H1 (cell line): Measurements from ENCODE around the gene RAD9A. TPM values are rescaled to one million over a fixed set of nuclear protein-coding genes. Genes with fewer than 3 reads are reported as not detected.

ENCODE experiments used
- CTCF ChIA-PET: fragments of 300-600 bp; sonication (Branson Sonifier 250); formaldehyde crosslinking; loops from one replicate; lab custom pipeline; 2021; ENCODE audit not compliant: partially characterized antibody; lab: Charles Lee
- POLR2A ChIA-PET: fragments of 300-600 bp; sonication (Branson Sonifier 250); formaldehyde crosslinking; loops from one replicate; lab custom pipeline; 2021; ENCODE audit warnings: inconsistent platforms; ENCODE audit not compliant: partially characterized antibody; lab: Charles Lee
- DNase-seq, 2 experiments: peaks; one replicate each; pipeline versions ENCODE4 v3.0.0 to v3.0.0-alpha.2; 2010 to 2022; ENCODE audit warnings: low spot score in 2 of 2, low read depth in 1 of 2, mixed read lengths in 1 of 2
- FAIRE-seq: peaks from 2 replicates; lab custom pipeline; 2011; peaks lifted over from hg19 to GRCh38; lab: Jason Lieb, UNC
- H2AFZ ChIP-seq: 2 replicates; pipeline ENCODE4 v1.8.1; 2012; ENCODE audit warnings: low read length, inconsistent platforms
- H2AK5ac ChIP-seq: 2 replicates; pipeline ENCODE4 v1.6.1; 2013; ENCODE audit warnings: low read depth, low read length
- H2BK120ac ChIP-seq: replicated peaks from 2 replicates; pipeline ENCODE3; 2013; ENCODE audit warnings: low read depth, low read length, inconsistent platforms
- H2BK12ac ChIP-seq: 2 replicates; pipeline ENCODE4 v1.6.1; 2013; ENCODE audit warnings: low read depth, low read length
- H2BK15ac ChIP-seq: 2 replicates; pipeline ENCODE4 v1.6.1; 2013; ENCODE audit warnings: low read length
- H2BK20ac ChIP-seq: 2 replicates; pipeline ENCODE4 v1.6.1; 2013; ENCODE audit warnings: low read length
- H2BK5ac ChIP-seq: 2 replicates; pipeline ENCODE4 v1.6.1; 2013; ENCODE audit warnings: low read depth, low read length
- H3K14ac ChIP-seq: 2 replicates; pipeline ENCODE4 v1.6.1; 2013; ENCODE audit warnings: inconsistent platforms; ENCODE audit not compliant: insufficient read length
- H3K18ac ChIP-seq: 2 replicates; pipeline ENCODE4 v1.6.1; 2013; ENCODE audit warnings: low read length; ENCODE audit errors: extremely low read depth
- H3K23ac ChIP-seq: 2 replicates; pipeline ENCODE4 v1.6.1; 2013; ENCODE audit warnings: inconsistent platforms; ENCODE audit not compliant: insufficient read length
- H3K23me2 ChIP-seq: 2 replicates; pipeline ENCODE4 v1.6.1; 2013; ENCODE audit warnings: low read depth, low read length
- H3K27ac ChIP-seq: 2 replicates; pipeline ENCODE4 v1.6.1; 2011; ENCODE audit warnings: low read depth, low read length, inconsistent platforms
- H3K27me3 ChIP-seq, 4 experiments: replicated peaks in 1 of 4; 1 replicate in 1 of 4; 2 replicates in 3 of 4; pipeline versions ENCODE4 v1.6.1 to v1.8.1; 2011 to 2013; ENCODE audit warnings: low read length in 3 of 4, mild to moderate bottlenecking in 3 of 4, inconsistent platforms in 2 of 4, mixed read lengths in 2 of 4, moderate library complexity in 1 of 4; ENCODE audit not compliant: control insufficient read depth in 3 of 4, insufficient read depth in 3 of 4; ENCODE audit errors: extremely low read depth in 1 of 4
- H3K36me3 ChIP-seq, 4 experiments: 2 replicates each; pipeline versions ENCODE4 v1.6.1 to v1.8.1; 2011 to 2013; ENCODE audit warnings: mild to moderate bottlenecking in 4 of 4, low read length in 3 of 4, moderate library complexity in 2 of 4, control low read depth in 1 of 4, inconsistent platforms in 1 of 4; ENCODE audit not compliant: insufficient read depth in 4 of 4, control insufficient read depth in 2 of 4
- H3K4ac ChIP-seq: replicated peaks from 2 replicates; pipeline ENCODE3; 2013; ENCODE audit warnings: low read length, low read depth, mixed read lengths, inconsistent platforms; ENCODE audit not compliant: insufficient read length
- H3K4me1 ChIP-seq, 4 experiments: replicated peaks in 1 of 4; 1 replicate in 1 of 4; 2 replicates in 3 of 4; pipeline versions ENCODE4 v1.6.1 to v1.8.1; 2011 to 2013; ENCODE audit warnings: low read length in 3 of 4, inconsistent platforms in 2 of 4, mixed read lengths in 1 of 4; ENCODE audit not compliant: insufficient read depth in 4 of 4, control insufficient read depth in 3 of 4
- H3K4me2 ChIP-seq, 2 experiments: 2 replicates each; pipeline versions ENCODE4 v1.6.1 to v1.8.1; 2011 to 2013; ENCODE audit warnings: low read depth in 2 of 2, low read length in 2 of 2, control low read depth in 1 of 2, inconsistent platforms in 1 of 2, mild to moderate bottlenecking in 1 of 2; ENCODE audit not compliant: insufficient read depth in 1 of 2
- H3K4me3 ChIP-seq, 4 experiments: fragments of 200-600, 300-600 bp in 1 of 4; sonication (generic), shearing (Covaris generic), sonication (Bioruptor Twin) in 1 of 4; 2 replicates each; pipeline versions ENCODE4 v1.5.1 to v1.8.1; 2011 to 2016; ENCODE audit warnings: low read length in 4 of 4, low read depth in 3 of 4, control low read depth in 2 of 4, inconsistent platforms in 2 of 4, mild to moderate bottlenecking in 2 of 4, mixed read lengths in 1 of 4, moderate library complexity in 1 of 4; ENCODE audit not compliant: insufficient read depth in 2 of 4; ENCODE audit errors: extremely low read depth in 1 of 4
- H3K56ac ChIP-seq: replicated peaks from 2 replicates; pipeline ENCODE3; 2013; ENCODE audit warnings: low read depth, mild to moderate bottlenecking, mixed read lengths, low read length, inconsistent platforms; ENCODE audit not compliant: insufficient read length
- H3K79me1 ChIP-seq: 2 replicates; pipeline ENCODE4 v1.6.1; 2013; ENCODE audit warnings: low read depth, low read length, control low read depth
- H3K79me2 ChIP-seq, 2 experiments: 2 replicates each; pipeline versions ENCODE4 v1.6.1 to v1.8.1; 2012 to 2013; ENCODE audit warnings: low read length in 2 of 2, mild to moderate bottlenecking in 2 of 2, inconsistent platforms in 1 of 2; ENCODE audit not compliant: insufficient read depth in 2 of 2, control insufficient read depth in 1 of 2
- H3K9ac ChIP-seq, 4 experiments: replicated peaks in 1 of 4; 1 replicate in 1 of 4; 2 replicates in 3 of 4; pipeline versions ENCODE4 v1.6.1 to v1.8.1; 2011 to 2013; ENCODE audit warnings: low read depth in 3 of 4, low read length in 3 of 4, control low read depth in 2 of 4, mild to moderate bottlenecking in 2 of 4, moderate library complexity in 2 of 4, inconsistent platforms in 1 of 4; ENCODE audit errors: extremely low read depth in 1 of 4
- H3K9me3 ChIP-seq, 2 experiments: 2 replicates each; pipeline versions ENCODE4 v1.6.1 to v1.8.1; 2012 to 2013; ENCODE audit warnings: mild to moderate bottlenecking in 2 of 2, moderate library complexity in 2 of 2, control low read depth in 1 of 2, inconsistent platforms in 1 of 2, low read depth in 1 of 2, low read length in 1 of 2, mixed read lengths in 1 of 2; ENCODE audit not compliant: insufficient read depth in 2 of 2
- H4K20me1 ChIP-seq, 2 experiments: replicated peaks in 1 of 2; 2 replicates each; pipeline versions ENCODE3 to v1.8.1; 2011 to 2013; ENCODE audit warnings: inconsistent platforms in 2 of 2, low read length in 2 of 2, mild to moderate bottlenecking in 1 of 2; ENCODE audit not compliant: insufficient read depth in 2 of 2, control insufficient read depth in 1 of 2
- H4K5ac ChIP-seq: 2 replicates; pipeline ENCODE4 v1.6.1; 2013; ENCODE audit warnings: low read length, low read depth, mixed read lengths, inconsistent platforms; ENCODE audit not compliant: insufficient read length
- H4K8ac ChIP-seq: 2 replicates; pipeline ENCODE4 v1.8.0; 2013; ENCODE audit warnings: mild to moderate bottlenecking, moderate library complexity, low read length, inconsistent platforms; ENCODE audit not compliant: insufficient read depth; ENCODE audit errors: extremely low read depth
- H4K91ac ChIP-seq: replicated peaks from 2 replicates; pipeline ENCODE3; 2013; ENCODE audit warnings: low read length, mixed read lengths, inconsistent platforms; ENCODE audit not compliant: insufficient read length
- ATF2 ChIP-seq: IDR thresholded peaks from 2 replicates; pipeline ENCODE4 v1.6.1; 2012; ENCODE audit warnings: low read length, inconsistent platforms
- JUND ChIP-seq: IDR thresholded peaks from 2 replicates; pipeline ENCODE4 v1.6.1; 2011; ENCODE audit warnings: mild to moderate bottlenecking, improper control_type of control experiment, low read length
- KDM1A ChIP-seq: fragments of 200-600, 300-600 bp; sonication (generic); IDR thresholded peaks from 2 replicates; pipeline ENCODE4 v1.7.1; 2016; ENCODE audit warnings: mild to moderate bottlenecking, low read length, borderline replicate concordance
- KDM4A ChIP-seq: IDR thresholded peaks from one replicate; pipeline ENCODE4 v1.7.1; 2012; ENCODE audit warnings: low read depth, mild to moderate bottlenecking, moderate library complexity, low read length, inconsistent platforms; ENCODE audit not compliant: severe bottlenecking
- KDM5A ChIP-seq: fragments of 200-600 bp; IDR thresholded peaks from 2 replicates; pipeline ENCODE4 v1.7.1; 2012; ENCODE audit warnings: mild to moderate bottlenecking, low read length, inconsistent platforms, mixed read lengths
- MAFK ChIP-seq: IDR thresholded peaks from 2 replicates; pipeline ENCODE4 v1.6.1; 2012; ENCODE audit warnings: low read depth, mild to moderate bottlenecking, improper control_type of control experiment, low read length
- PHF8 ChIP-seq: fragments of 200-600 bp; sonication (generic); conservative IDR thresholded peaks from 2 replicates; pipeline ENCODE4 v1.7.1; 2012; ENCODE audit warnings: low read depth, mild to moderate bottlenecking, inconsistent platforms, low read length, moderate library complexity
- POLR2AphosphoS5 ChIP-seq: IDR thresholded peaks from 2 replicates; pipeline ENCODE4 v1.6.1; 2011; ENCODE audit warnings: low read depth, low read length
- SAP30 ChIP-seq: fragments of 300-600 bp; sonication (generic); IDR thresholded peaks from 2 replicates; pipeline ENCODE4 v1.7.1; 2012; ENCODE audit warnings: low read length, moderate library complexity, mild to moderate bottlenecking, inconsistent platforms; ENCODE audit not compliant: insufficient read depth, insufficient replicate concordance
- SUZ12 ChIP-seq: fragments of 200-600 bp; sonication (generic); IDR thresholded peaks from 2 replicates; pipeline ENCODE4 v1.6.1; 2012; ENCODE audit warnings: mild to moderate bottlenecking, inconsistent platforms, low read length, moderate library complexity, mixed read lengths
- WGBS, 2 experiments: shearing (Covaris generic) in 1 of 2; methylation state at CpG; one replicate each; pipeline versions ENCODE4 v1.1.6 to v1.1.7; 2013 to 2015; ENCODE audit warnings: low lambda C conversion rate in 2 of 2, mixed read lengths in 2 of 2, inconsistent platforms in 1 of 2, low coverage in 1 of 2, missing lambda C conversion rate in 1 of 2; ENCODE audit not compliant: insufficient replicate concordance in 2 of 2, insufficient coverage in 1 of 2, insufficient read length in 1 of 2; ENCODE audit errors: extremely low coverage in 1 of 2, missing lambda C conversion rate in 1 of 2; 5-methylcytosine and 5-hydroxymethylcytosine counted together
- polyA plus RNA-seq, 7 experiments: library from polyadenylated mRNA; depleted of rRNA in 3 of 7; stranded (reverse) in 5 of 7; unstranded in 2 of 7; fragments of >200 nt in 5 of 7; fragments of 200-250 nt in 2 of 7; gene quantifications; 1 replicate in 5 of 7; 2 replicates in 1 of 7; 4 replicates in 1 of 7; pipeline versions ENCODE4 v1.2.1 to v1.2.3, GENCODE V29; 2011 to 2013; ENCODE audit warnings: missing spikeins in 2 of 7, mixed read lengths in 2 of 7
- total RNA-seq: library from RNA; stranded (reverse); fragmentation: NEBNext Ultra II Directional; extraction: Animal tissue kit (Norgen Biotek cat#: 25700); gene quantifications from 2 replicates; pipeline ENCODE4 v1.2.1, GENCODE V29; 2021

RAD9A gene
- total and polyA plus RNA-seq, 2 of the 8 experiments (the other 6 are each of a cell fraction or from before 2014, with no cell fraction given) = 22.2 to 25.5 TPM

DNA sequence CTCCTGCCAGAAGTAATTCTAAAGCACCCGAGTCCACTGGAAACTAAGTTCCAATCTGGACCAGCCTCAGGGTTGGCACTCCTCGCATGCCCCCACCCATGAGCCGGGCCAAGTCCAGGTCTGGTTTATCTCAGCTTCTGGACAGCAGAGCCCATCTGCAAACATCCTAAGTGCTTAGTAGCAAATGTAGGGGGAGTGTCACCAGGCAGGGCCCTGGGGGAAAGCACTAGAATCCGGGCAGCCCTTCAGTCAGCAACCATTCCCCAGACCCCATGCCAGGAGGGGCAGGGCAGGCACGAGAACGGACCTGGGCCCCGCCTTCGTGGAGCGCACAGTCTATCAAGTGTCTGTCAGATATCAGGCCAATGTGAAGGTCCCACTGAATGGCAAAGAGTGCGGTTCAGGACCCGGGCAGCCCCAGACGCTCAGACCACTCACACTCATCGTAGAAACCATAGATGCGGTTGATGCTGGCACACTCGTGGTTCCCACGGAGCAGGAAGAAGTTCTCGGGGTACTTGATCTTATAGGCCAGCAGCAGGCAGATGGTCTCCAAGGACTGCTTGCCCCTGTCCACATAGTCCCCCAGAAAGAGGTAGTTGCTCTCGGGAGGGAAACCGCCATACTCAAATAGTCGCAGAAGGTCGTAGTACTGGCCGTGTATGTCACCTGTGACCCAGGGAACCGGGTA is 8.6 kb downstream of the RAD9A start:
- Histone ChIP-seq H3K9ac (peak overlapping the region in 2 of 4 experiments; percentile 56 to 79; a peak in 3 of 7 replicates), H3K4ac (no peak overlapping the region), H2AK5ac (no peak overlapping the region), H3K14ac (no peak overlapping the region), H3K23ac (no peak overlapping the region), H4K91ac (no peak overlapping the region), H2AFZ (no peak overlapping the region), H3K4me2 (peak overlapping the region; percentile 86), H3K27me3 (no peaks in the 10 kb centered on the region), H2BK5ac (no peak overlapping the region), H2BK20ac (no peak overlapping the region), H3K23me2 (peaks cover 4% of the 10 kb centered on the region; the same call in 1 of the 2 replicates), H3K56ac (no peak overlapping the region), H3K18ac (no peak overlapping the region), H3K79me2 (peaks cover 0 to 10% of the 10 kb centered on the region in 2 experiments; a peak in 2 of 4 replicates), H4K20me1 (peaks cover 0 to 13% of the 10 kb centered on the region in 2 experiments), H3K4me1 (peaks cover 0 to 11% (median 4%) of the 10 kb centered on the region in 4 experiments; a peak in 5 of 7 replicates), H2BK15ac (no peak overlapping the region), H3K79me1 (peaks cover 3% of the 10 kb centered on the region), H3K9me3 (no peaks in the 10 kb centered on the region), H4K5ac (no peak overlapping the region), H3K27ac (no peak overlapping the region), H3K4me3 (peak overlapping the region; percentile 44 to 98 (median 73)), H4K8ac (no peak overlapping the region; the same call in 1 of the 2 replicates), H2BK12ac (no peak overlapping the region), H2BK120ac (no peak overlapping the region), H3K36me3 (peaks cover 6 to 21% (median 18%) of the 10 kb centered on the region in 4 experiments; a peak in 6 of 8 replicates)
- DNase-seq = no peak
- 89% methylated on average over 22 of the region's 23 CpGs; no CpG with 5 or more reads in 1 of the 2 experiments for WGBS, 2 experiments
- POLR2A ChIA-PET = interaction anchor here (0.8 to 4.3 kb wide), 18 partner anchors 8 to 114 kb away, joined by 3 to 31 read pairs (median 4); partner anchors contain the start of genes PTPRCAP, RAD9A, RPS6KB2 and SSH3
- CTCF ChIA-PET = interaction anchor here (0.6 to 4.9 kb wide), 13 partner anchors 9 to 138 kb away, joined by 3 to 25 read pairs (median 10); partner anchors contain the start of genes POLD4 and RAD9A
- no peak for FAIRE-seq
- TF ChIP-seq KDM4A (no peak), SAP30 (no peak), KDM1A (no peak), SUZ12 (no peak), KDM5A (no peak), MAFK (no peak), JUND (no peak), ATF2 (no peak), POLR2AphosphoS5 (no peak), PHF8 (no peak)
